ENCODE data around the gene DIS3L2.

Gene DIS3L2

GRCh38 chr2:232008907-232009638 is 47.6 kb downstream of the DIS3L2 start:
- ChIA-PET CTCF (no interaction called here), POLR2A (interaction anchor here (1.4 kb wide), 1 partner anchor 14 kb away, joined by 3 read pairs; no protein-coding TSS in a partner anchor)
- DNase-seq (ENCODE audit: extremely low spot score) = no peak
- TF ChIP-seq NFRKB (IDR thresholded peaks at IDR 0.05) (no peak), SP1 (IDR thresholded peaks at IDR 0.05) (no peak), ZNF384 (IDR thresholded peaks at IDR 0.05) (no peak), PKNOX1 (IDR thresholded peaks at IDR 0.05) (no peak), CTBP1 (IDR thresholded peaks at IDR 0.05; ENCODE audit: borderline replicate concordance) (no peak)

- no peak for DNase-seq (ENCODE audit: extremely low spot score)
- TF ChIP-seq TARDBP (IDR thresholded peaks at IDR 0.05) = no peak
- TF ChIP-seq FOXK2 (IDR thresholded peaks at IDR 0.05) = no peak
- TF ChIP-seq FOXM1 (IDR thresholded peaks at IDR 0.05; ENCODE audit: borderline replicate concordance) = no peak
- TF ChIP-seq L3MBTL2 (conservative IDR thresholded peaks at IDR 0.05) = no peak
- ChIA-PET POLR2A (interaction anchor here (1.4 kb wide), 1 partner anchor 14 kb away, joined by 3 read pairs; no protein-coding TSS in a partner anchor), CTCF (no interaction called here)
Measured at GRCh38 chr2:232009639-232010274, 48.2 kb downstream of the DIS3L2 start.

- POLR2A ChIA-PET = interaction anchor here (0.8 kb wide), 1 partner anchor 9 kb away, joined by 3 read pairs; no protein-coding TSS in a partner anchor
- TF ChIP-seq SP1 (IDR thresholded peaks at IDR 0.05) (no peak), FOXA1 (IDR thresholded peaks at IDR 0.05) (no peak), SUZ12 (IDR thresholded peaks at IDR 0.05) (no peak), BHLHE40 (IDR thresholded peaks at IDR 0.05; ENCODE audit: borderline replicate concordance) (no peak)
- no peak for DNase-seq (ENCODE audit: extremely low spot score)
Measured at GRCh38 chr2:232013701-232014353, 52.3 kb downstream of the DIS3L2 start.

GRCh38 chr2:232014681-232015080 is 53.2 kb downstream of the DIS3L2 start:
- DNase-seq (ENCODE audit: extremely low spot score) = no peak
- TF ChIP-seq CTBP1 (IDR thresholded peaks at IDR 0.05; ENCODE audit: borderline replicate concordance) = no peak
- no peak for TF ChIP-seq SP1 (IDR thresholded peaks at IDR 0.05)
- TF ChIP-seq ZNF384 (IDR thresholded peaks at IDR 0.05) = no peak
- TF ChIP-seq PKNOX1 (IDR thresholded peaks at IDR 0.05) = no peak
- CTCF ChIA-PET = no interaction called here
- POLR2A ChIA-PET = no interaction called here

More at GRCh38 chr2:232013701-232014353, 52.3 kb downstream of the DIS3L2 start:
- CTCF ChIA-PET = interaction anchor here (1.0 kb wide), 1 partner anchor 26 kb away, joined by 5 read pairs; no protein-coding TSS in a partner anchor

GRCh38 chr2:232018181-232018580 is 56.7 kb downstream of the DIS3L2 start:
- DNase-seq (ENCODE audit: extremely low spot score) = no peak
- TF ChIP-seq FOXM1 (IDR thresholded peaks at IDR 0.05; ENCODE audit: borderline replicate concordance) (no peak), FOXK2 (IDR thresholded peaks at IDR 0.05) (no peak), SUZ12 (IDR thresholded peaks at IDR 0.05) (no peak)
- ChIA-PET CTCF (no interaction called here), POLR2A (no interaction called here)

GRCh38 chr2:232022718-232023117 is 61.2 kb downstream of the DIS3L2 start:
- TF ChIP-seq NFRKB (IDR thresholded peaks at IDR 0.05) (no peak), BHLHE40 (IDR thresholded peaks at IDR 0.05; ENCODE audit: borderline replicate concordance) (no peak), FOXK2 (IDR thresholded peaks at IDR 0.05) (no peak), CTBP1 (IDR thresholded peaks at IDR 0.05; ENCODE audit: borderline replicate concordance) (no peak), FOXA1 (IDR thresholded peaks at IDR 0.05) (no peak), SUZ12 (IDR thresholded peaks at IDR 0.05) (no peak), ARNT (IDR thresholded peaks at IDR 0.05) (no peak), PKNOX1 (IDR thresholded peaks at IDR 0.05) (no peak), ZNF384 (IDR thresholded peaks at IDR 0.05) (no peak), SP1 (IDR thresholded peaks at IDR 0.05) (no peak), HDGF (IDR thresholded peaks at IDR 0.05; ENCODE audit: borderline replicate concordance) (no peak), ELF4 (IDR thresholded peaks at IDR 0.05) (no peak)
- DNase-seq (ENCODE audit: extremely low spot score) = no peak
- ChIA-PET POLR2A (interaction anchor here (0.8 to 1.6 kb wide), 3 partner anchors 9 to 36 kb away, joined by 3 read pairs; no protein-coding TSS in a partner anchor), CTCF (no interaction called here)

- no peak for TF ChIP-seq ARNT (IDR thresholded peaks at IDR 0.05)
- no peak for TF ChIP-seq L3MBTL2 (conservative IDR thresholded peaks at IDR 0.05)
- no peak for TF ChIP-seq NFRKB (IDR thresholded peaks at IDR 0.05)
- TF ChIP-seq ZNF384 (IDR thresholded peaks at IDR 0.05) = no peak
- no peak for TF ChIP-seq FOXM1 (IDR thresholded peaks at IDR 0.05; ENCODE audit: borderline replicate concordance)
- no peak for TF ChIP-seq LEF1 (IDR thresholded peaks at IDR 0.05; ENCODE audit: borderline replicate concordance)
- no peak for TF ChIP-seq PKNOX1 (IDR thresholded peaks at IDR 0.05)
- TF ChIP-seq TARDBP (IDR thresholded peaks at IDR 0.05) = no peak
- TF ChIP-seq FOXK2 (IDR thresholded peaks at IDR 0.05) = no peak
- no peak for TF ChIP-seq FOXA1 (IDR thresholded peaks at IDR 0.05)
- no peak for TF ChIP-seq ELF4 (IDR thresholded peaks at IDR 0.05)
- ChIA-PET CTCF (no interaction called here), POLR2A (interaction anchor here (1.2 to 1.6 kb wide), 2 partner anchors 14 to 36 kb away, joined by 3 read pairs; no protein-coding TSS in a partner anchor)
- DNase-seq (ENCODE audit: extremely low spot score) = no peak
Measured at GRCh38 chr2:232023426-232023825, 61.9 kb downstream of the DIS3L2 start.

Data from HEK293T (cell line).